Measurements from ENCODE around the gene CACNA2D1. TPM values are rescaled to one million over a fixed set of nuclear protein-coding genes. Genes with fewer than 3 reads are reported as not detected.

CACNA2D1 gene
- total RNA-seq, 1 donor from 2014 or later = 32.9 TPM

DNA sequence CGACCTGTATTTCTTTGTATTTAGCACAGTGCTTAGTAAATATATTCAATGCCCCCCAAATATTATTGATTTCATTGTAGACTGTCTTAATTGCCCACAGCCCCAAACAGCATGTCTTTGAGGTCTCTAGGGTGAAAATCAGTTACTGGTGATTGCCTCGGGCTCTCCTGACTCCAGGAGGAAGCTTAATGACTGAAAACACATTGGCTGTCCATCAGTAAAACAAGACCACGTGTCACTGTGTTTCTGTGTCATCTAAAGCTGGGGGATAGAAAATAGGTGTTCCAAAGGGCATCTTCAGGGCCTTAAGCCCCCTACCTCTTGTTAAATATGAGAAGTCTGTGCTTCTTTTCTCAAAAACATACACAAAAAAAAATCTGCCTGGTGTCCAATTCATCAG is 67.9 kb downstream of the CACNA2D1 start:
- no peak for DNase-seq (ENCODE audit: low spot score)
- Mint-ChIP-seq H3K4me3 (ENCODE audit: unreplicated experiment) (no peak overlapping the region), H3K27me3 (ENCODE audit: low read depth) (no peaks in the 10 kb centered on the region), H3K9me3 (ENCODE audit: low read depth) (no peaks in the 10 kb centered on the region), H3K4me1 (ENCODE audit: low read depth) (no peaks in the 10 kb centered on the region), H3K27ac (ENCODE audit: unreplicated experiment) (no peak overlapping the region), H3K36me3 (ENCODE audit: low read depth) (no peaks in the 10 kb centered on the region)
- TF ChIP-seq CTCF (IDR thresholded peaks at IDR 0.05) = no peak

DNA sequence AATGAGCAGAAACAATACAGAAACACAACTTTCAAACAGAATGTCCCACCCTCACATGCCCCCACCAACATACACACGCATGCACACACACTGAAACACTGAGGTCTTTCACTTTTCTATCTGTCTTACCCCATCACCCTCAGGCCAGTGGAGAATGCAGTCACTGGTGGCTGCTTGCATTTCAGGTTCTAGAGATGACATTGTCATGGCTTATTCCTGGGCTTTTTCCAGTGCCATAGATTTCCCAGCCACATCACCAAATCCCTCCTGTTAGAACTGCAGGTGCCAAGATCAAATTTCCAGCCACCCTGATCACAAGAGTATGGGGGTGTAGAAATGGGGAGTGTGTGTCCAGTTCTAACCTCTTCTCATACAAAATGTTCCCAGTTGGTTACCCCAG is 68.4 kb downstream of the CACNA2D1 start:
- Mint-ChIP-seq H3K4me1 (ENCODE audit: low read depth) (no peaks in the 10 kb centered on the region), H3K4me3 (ENCODE audit: unreplicated experiment) (no peak overlapping the region), H3K36me3 (ENCODE audit: low read depth) (no peaks in the 10 kb centered on the region), H3K27me3 (ENCODE audit: low read depth) (no peaks in the 10 kb centered on the region), H3K9me3 (ENCODE audit: low read depth) (no peaks in the 10 kb centered on the region), H3K27ac (ENCODE audit: unreplicated experiment) (no peak overlapping the region)
- no peak for TF ChIP-seq CTCF (IDR thresholded peaks at IDR 0.05)
- no peak for DNase-seq (ENCODE audit: low spot score)

DNA sequence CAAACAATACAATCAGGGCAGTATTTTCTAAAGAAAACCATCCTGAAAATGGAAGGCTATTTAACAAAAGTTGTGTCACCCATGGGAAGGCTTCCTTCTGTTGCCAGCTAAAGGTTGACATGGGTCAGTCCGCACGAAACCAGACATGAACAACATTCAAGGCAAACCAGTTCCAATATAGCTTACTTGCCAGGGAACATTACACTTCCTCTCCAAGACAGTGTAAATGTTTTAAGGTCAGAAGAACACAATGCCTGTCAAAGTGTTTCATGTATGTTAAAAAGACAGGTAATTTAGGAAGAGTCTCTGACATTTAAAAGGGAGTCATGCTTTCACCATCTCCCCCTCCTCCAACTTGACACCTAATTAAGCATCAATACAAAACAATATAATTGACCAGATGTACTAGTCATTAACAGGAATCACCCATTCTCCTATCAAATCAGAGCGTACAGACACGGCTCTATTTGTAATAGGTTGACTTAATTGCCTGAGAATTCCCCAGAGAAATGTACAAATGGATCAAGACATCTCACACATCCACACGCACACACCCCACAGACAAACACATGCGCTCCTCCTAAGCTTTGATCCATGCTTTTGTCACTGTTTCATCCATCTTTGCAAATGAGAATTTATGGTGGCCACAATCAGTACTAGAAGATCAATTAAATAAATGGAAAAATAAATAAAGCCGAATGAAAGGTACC is 69.5 kb downstream of the CACNA2D1 start:
- H3K9me3 Mint-ChIP-seq (ENCODE audit: low read depth) = no peaks in the 10 kb centered on the region
- no peaks in the 10 kb centered on the region for H3K27me3 Mint-ChIP-seq (ENCODE audit: low read depth)
- no peak for DNase-seq (ENCODE audit: low spot score)
- H3K27ac Mint-ChIP-seq (ENCODE audit: unreplicated experiment) = no peak overlapping the region
- no peak overlapping the region for H3K4me3 Mint-ChIP-seq (ENCODE audit: unreplicated experiment)
- no peaks in the 10 kb centered on the region for H3K36me3 Mint-ChIP-seq (ENCODE audit: low read depth)
- no peak for TF ChIP-seq CTCF (IDR thresholded peaks at IDR 0.05)
- no peaks in the 10 kb centered on the region for H3K4me1 Mint-ChIP-seq (ENCODE audit: low read depth)

GRCh38 chr7:82364671-82365070 is 78.9 kb downstream of the CACNA2D1 start:
- H3K27me3 Mint-ChIP-seq (ENCODE audit: low read depth) = no peaks in the 10 kb centered on the region
- H3K9me3 Mint-ChIP-seq (ENCODE audit: low read depth) = no peaks in the 10 kb centered on the region
- no peak for DNase-seq (ENCODE audit: low spot score)
- no peak overlapping the region for H3K27ac Mint-ChIP-seq (ENCODE audit: unreplicated experiment)
- no peak overlapping the region for H3K4me3 Mint-ChIP-seq (ENCODE audit: unreplicated experiment)
- TF ChIP-seq CTCF (IDR thresholded peaks at IDR 0.05) = no peak
- H3K4me1 Mint-ChIP-seq (ENCODE audit: low read depth) = peaks cover 8% of the 10 kb centered on the region
- H3K36me3 Mint-ChIP-seq (ENCODE audit: low read depth) = peaks cover 3% of the 10 kb centered on the region

- DNase-seq (ENCODE audit: low spot score) = no peak
- Mint-ChIP-seq H3K36me3 (ENCODE audit: low read depth) (peaks cover 3% of the 10 kb centered on the region), H3K4me3 (ENCODE audit: unreplicated experiment) (no peak overlapping the region), H3K9me3 (ENCODE audit: low read depth) (no peaks in the 10 kb centered on the region), H3K27ac (ENCODE audit: unreplicated experiment) (no peak overlapping the region), H3K27me3 (ENCODE audit: low read depth) (no peaks in the 10 kb centered on the region), H3K4me1 (ENCODE audit: low read depth) (peaks cover 8% of the 10 kb centered on the region)
- no peak for TF ChIP-seq CTCF (IDR thresholded peaks at IDR 0.05)
Observed at GRCh38 chr7:82364048-82364447, 79.5 kb downstream of the CACNA2D1 start.
